GM21825 (cell line): ENCODE results near the gene CDC27.
"Not testable (repeated sequence)": the region's sequence is repeated elsewhere in the genome, so short reads cannot be mapped to it uniquely, and the experiment has no call there.

Experiments used
- ATAC-seq: cut with Tn5 transposase; IDR thresholded peaks from one replicate; pipeline ENCODE4 v1.9.1; 2021; ENCODE audit warnings: mild to moderate bottlenecking, moderate library complexity; ENCODE audit not compliant: unreplicated experiment

CDC27 gene

GRCh38 chr17:47219621-47220475 is 30.8 kb upstream of the CDC27 start:
- ATAC-seq = no peak

- no peak for ATAC-seq
These were observed 29.9 kb upstream of the CDC27 start for GRCh38 chr17:47218896-47219430.

- not testable (repeated sequence) for ATAC-seq
These were observed 28.2 kb upstream of the CDC27 start for GRCh38 chr17:47217279-47217678.

- not testable (repeated sequence) for ATAC-seq
These were observed 27.7 kb upstream of the CDC27 start for GRCh38 chr17:47216821-47217220.

GRCh38 chr17:47214931-47215330 is 25.8 kb upstream of the CDC27 start:
- ATAC-seq = no peak

GRCh38 chr17:47213540-47213939 is 24.4 kb upstream of the CDC27 start:
- no peak for ATAC-seq

GRCh38 chr17:47212458-47212857 is 23.4 kb upstream of the CDC27 start:
- ATAC-seq = no peak

- ATAC-seq = no peak
These were observed 21.7 kb upstream of the CDC27 start for GRCh38 chr17:47210779-47211178.

GRCh38 chr17:47210105-47210504 is 21.0 kb upstream of the CDC27 start:
- no peak for ATAC-seq

- ATAC-seq = no peak
These were observed 20.4 kb upstream of the CDC27 start for GRCh38 chr17:47209499-47209898.

- no peak for ATAC-seq
These were observed 19.8 kb upstream of the CDC27 start, which contains the start of gene MYL4 for GRCh38 chr17:47208744-47209488. Gene MYL4, plus strand, starts transcription at chr17:47209348. Its CDS starts 75 bp downstream, at chr17:47209423.

GRCh38 chr17:47207143-47208067 is 18.3 kb upstream of the CDC27 start:
- ATAC-seq = no peak

GRCh38 chr17:47205419-47205963 is 16.4 kb upstream of the CDC27 start:
- ATAC-seq = peak; percentile 57

- ATAC-seq = peak; percentile 43
These were observed 15.8 kb upstream of the CDC27 start for GRCh38 chr17:47204722-47205418.

GRCh38 chr17:47203984-47204721 is 15.1 kb upstream of the CDC27 start:
- ATAC-seq = no peak

GRCh38 chr17:47201166-47201565 is 12.1 kb upstream of the CDC27 start:
- no peak for ATAC-seq

- ATAC-seq = no peak
These were observed 11.2 kb upstream of the CDC27 start for GRCh38 chr17:47200325-47200664.

GRCh38 chr17:47199627-47200324 is 10.7 kb upstream of the CDC27 start:
- no peak for ATAC-seq

- no peak for ATAC-seq
These were observed 8.7 kb upstream of the CDC27 start for GRCh38 chr17:47197821-47198220.
